Erythroblast (primary cell): Measurements from ENCODE around the gene RGS7BP.

Experiments used
- GATA1 ChIP-seq: IDR thresholded peaks from 2 replicates; pipeline ENCODE4 v1.6.1; 2011; ENCODE audit warnings: low read depth, mild to moderate bottlenecking, control low read depth, low read length, moderate library complexity
- POLR2A ChIP-seq: IDR thresholded peaks from 2 replicates; pipeline ENCODE4 v1.6.1; 2011; ENCODE audit warnings: mild to moderate bottlenecking, low read length

DNA sequence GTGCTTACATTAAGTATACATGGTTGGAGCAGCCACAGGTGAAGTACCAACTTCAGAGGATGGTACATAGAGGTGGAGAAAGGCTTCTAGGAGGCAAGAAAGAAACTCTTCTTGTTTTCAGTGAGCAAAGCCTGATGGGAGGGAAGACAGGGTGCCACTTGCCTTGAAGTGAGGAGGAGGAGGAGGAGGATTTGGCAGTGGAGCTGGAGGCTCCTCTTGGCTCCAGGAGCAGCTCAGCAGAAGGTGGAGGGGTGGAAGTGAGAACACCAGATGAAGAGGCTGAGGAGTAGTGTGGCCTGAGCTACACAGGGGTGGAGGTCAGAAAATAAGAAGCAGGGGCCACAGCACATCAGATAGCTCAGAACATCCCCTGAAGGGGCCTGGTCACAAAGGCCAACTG lies 93.4 kb downstream of the RGS7BP start:
- no peak for TF ChIP-seq POLR2A
- no peak for TF ChIP-seq GATA1
